Measurements from ENCODE around the gene GUCY1A1. TPM values are rescaled to one million over a fixed set of nuclear protein-coding genes. Genes with fewer than 3 reads are reported as not detected.

GUCY1A1 gene
- total RNA-seq, 4 donors from 2014 or later, result 29.4 to 45.6 (median 32.7) TPM

DNA sequence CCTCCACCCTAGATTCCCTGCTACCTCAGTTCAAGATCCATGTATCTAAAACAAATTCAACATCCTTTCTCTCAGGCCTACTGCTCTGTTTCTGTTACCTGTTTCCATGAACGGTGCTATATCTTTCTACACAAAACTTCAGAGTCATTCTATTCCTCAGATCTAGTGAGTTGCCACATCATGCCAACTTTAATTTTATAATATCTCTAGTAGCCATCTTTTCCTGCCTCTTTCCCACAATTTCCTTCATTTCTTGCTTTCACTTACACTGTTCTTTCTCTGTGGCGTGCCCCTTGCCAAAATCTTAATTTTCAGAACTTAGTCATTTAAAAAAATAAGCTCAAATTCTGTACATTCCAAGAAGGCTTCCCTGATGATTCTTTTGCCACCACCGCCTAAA lies 15.2 kb downstream of the GUCY1A1 start:
- Histone ChIP-seq H3K27me3 (no peaks in the 10 kb centered on the region), H3K27ac (peak overlapping the region; percentile 1 to 41 (median 15)), H3K9me3 (no peaks in the 10 kb centered on the region), H3K36me3 (no peaks in the 10 kb centered on the region), H3K4me3 (no peak overlapping the region), H3K4me1 (peaks cover 0 to 31% (median 8%) of the 10 kb centered on the region in 4 donors)
- TF ChIP-seq POLR2AphosphoS5 (IDR thresholded peaks at IDR 0.05) (no peak), EP300 (IDR thresholded peaks at IDR 0.05; ENCODE audit: low read depth) (no peak), CTCF (IDR thresholded peaks at IDR 0.05) (no peak), POLR2A (IDR thresholded peaks at IDR 0.05) (no peak)
- intact Hi-C loops (cut with DNase I; ENCODE audit: low total_unique reads), result no loop called here
- in situ Hi-C loops (cut with MboI; ENCODE audit: low pct_ligation_motif_present in 1 of 4, low pct_unique_long_range_greater_than_20kb in 1 of 4, low sequenced_read_pairs in 3 of 4), result no loop called here
- WGBS, 2 donors (ENCODE audit: low coverage in 1 of 2), result 53 to 68% methylated on average over 3 of the region's 3 CpGs
- DNase-seq, result no peak

DNA sequence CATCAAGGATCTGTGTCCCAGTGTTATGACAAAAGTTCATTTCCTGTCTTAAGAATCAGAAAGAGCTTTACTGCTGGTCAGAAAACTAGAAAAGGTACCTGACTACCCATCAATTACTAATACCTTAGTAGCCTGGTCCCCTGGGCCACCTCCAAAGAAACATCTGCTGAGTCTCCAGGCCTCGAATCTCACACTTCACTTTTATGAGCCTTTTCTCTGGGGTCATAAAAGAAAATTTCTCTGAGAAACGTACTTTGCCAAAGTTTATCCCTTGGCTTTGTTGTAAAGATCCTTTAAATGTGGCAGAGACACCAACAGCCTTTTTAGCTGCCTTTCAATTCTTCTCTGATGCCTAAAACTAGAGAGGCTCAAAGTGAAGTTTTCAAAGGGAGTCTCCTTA lies 17.8 kb downstream of the GUCY1A1 start:
- Histone ChIP-seq H3K9me3 (no peaks in the 10 kb centered on the region), H3K4me1 (peaks cover 0 to 22% (median 7%) of the 10 kb centered on the region in 4 donors), H3K4me3 (no peak overlapping the region), H3K27ac (peak overlapping the region in 3 of 4 donors; percentile 8 to 61 (median 48)), H3K27me3 (no peaks in the 10 kb centered on the region), H3K36me3 (no peaks in the 10 kb centered on the region)
- 11 to 19% methylated on average over 2 of the region's 2 CpGs for WGBS, 2 donors (ENCODE audit: low coverage in 1 of 2)
- no peak for TF ChIP-seq CTCF (IDR thresholded peaks at IDR 0.05)
- TF ChIP-seq POLR2A (IDR thresholded peaks at IDR 0.05), result no peak
- no peak for TF ChIP-seq EP300 (IDR thresholded peaks at IDR 0.05; ENCODE audit: low read depth)
- TF ChIP-seq POLR2AphosphoS5 (IDR thresholded peaks at IDR 0.05), result no peak
- no peak for DNase-seq
- intact Hi-C loops (cut with DNase I; ENCODE audit: low total_unique reads), result no loop called here
- in situ Hi-C loops (cut with MboI; ENCODE audit: low pct_ligation_motif_present in 1 of 4, low pct_unique_long_range_greater_than_20kb in 1 of 4, low sequenced_read_pairs in 3 of 4), result no loop called here

- no peak for DNase-seq
- Histone ChIP-seq H3K27ac (peak overlapping the region in 3 of 4 donors; percentile 8 to 61 (median 48)), H3K9me3 (no peaks in the 10 kb centered on the region), H3K4me1 (peaks cover 0 to 24% (median 7%) of the 10 kb centered on the region in 4 donors), H3K36me3 (no peaks in the 10 kb centered on the region), H3K27me3 (no peaks in the 10 kb centered on the region), H3K4me3 (no peak overlapping the region)
- TF ChIP-seq CTCF (IDR thresholded peaks at IDR 0.05), result no peak
- no peak for TF ChIP-seq EP300 (IDR thresholded peaks at IDR 0.05; ENCODE audit: low read depth)
- TF ChIP-seq POLR2AphosphoS5 (IDR thresholded peaks at IDR 0.05), result no peak
- TF ChIP-seq POLR2A (IDR thresholded peaks at IDR 0.05), result no peak
- 17 to 40% methylated on average over 1 of the region's 1 CpG for WGBS, 2 donors (ENCODE audit: low coverage in 1 of 2)
- in situ Hi-C loops (cut with MboI; ENCODE audit: low pct_ligation_motif_present in 1 of 4, low pct_unique_long_range_greater_than_20kb in 1 of 4, low sequenced_read_pairs in 3 of 4), result no loop called here
- intact Hi-C loops (cut with DNase I; ENCODE audit: low total_unique reads), result no loop called here
Measured at GRCh38 chr4:155684892-155685541, 18.4 kb downstream of the GUCY1A1 start.

GRCh38 chr4:155687380-155687982 lies 20.8 kb downstream of the GUCY1A1 start:
- no peak for TF ChIP-seq CTCF (IDR thresholded peaks at IDR 0.05)
- TF ChIP-seq POLR2AphosphoS5 (IDR thresholded peaks at IDR 0.05), result no peak
- no peak for TF ChIP-seq EP300 (IDR thresholded peaks at IDR 0.05; ENCODE audit: low read depth)
- no peak for TF ChIP-seq POLR2A (IDR thresholded peaks at IDR 0.05)
- Histone ChIP-seq H3K27me3 (no peaks in the 10 kb centered on the region), H3K4me3 (no peak overlapping the region), H3K4me1 (peaks cover 0 to 28% (median 7%) of the 10 kb centered on the region in 4 donors), H3K27ac (no peak overlapping the region), H3K36me3 (no peaks in the 10 kb centered on the region), H3K9me3 (no peaks in the 10 kb centered on the region)
- intact Hi-C loops (cut with DNase I; ENCODE audit: low total_unique reads), result no loop called here
- 91 to 94% methylated on average over 6 of the region's 6 CpGs for WGBS, 2 donors (ENCODE audit: low coverage in 1 of 2)
- no peak for DNase-seq
- in situ Hi-C loops (cut with MboI; ENCODE audit: low pct_ligation_motif_present in 1 of 4, low pct_unique_long_range_greater_than_20kb in 1 of 4, low sequenced_read_pairs in 3 of 4), result no loop called here
